SK-N-SH (cell line): Measurements from ENCODE around the gene EDARADD. TPM values are rescaled to one million over a fixed set of nuclear protein-coding genes. Genes with fewer than 3 reads are reported as not detected.

Source experiments
- CTCF ChIA-PET: fragments of 300-600, 350-600 bp; formaldehyde crosslinking; extraction: SDS; loops from one replicate; lab custom pipeline; 2021; lab: Yijun Ruan, JAX
- POLR2A ChIA-PET: fragments of 350-600 bp; sonication (Branson Sonifier 250); formaldehyde crosslinking; extraction: SDS; loops from one replicate; lab custom pipeline; 2020; ENCODE audit warnings: antibody characterized with exemption, inconsistent platforms; lab: Yijun Ruan, JAX
- DNase-seq: peaks from one replicate; pipeline ENCODE4 v3.0.0; 2012
- H2AFZ ChIP-seq: fragments of 200-600 bp; sonication (generic); 2 replicates; pipeline ENCODE4 v1.8.1; 2016; ENCODE audit warnings: antibody characterized with exemption, mild to moderate bottlenecking, low read depth
- H3F3A ChIP-seq: fragments of 200-600 bp; sonication (generic); replicated peaks from 2 replicates; pipeline ENCODE3; 2016; ENCODE audit warnings: antibody characterized with exemption, mild to moderate bottlenecking; ENCODE audit not compliant: insufficient read depth
- H3K27ac ChIP-seq, 2 experiments: fragments of 200-500 bp in 1 of 2; fragments of 200-600 bp in 1 of 2; sonication (Bioruptor generic) in 1 of 2; sonication (generic), shearing (Covaris generic) in 1 of 2; 2 replicates each; pipeline versions ENCODE4 v1.5.1 to v1.6.1; 2014 to 2016; ENCODE audit warnings: low read depth in 2 of 2, inconsistent platforms in 1 of 2, low read length in 1 of 2, mild to moderate bottlenecking in 1 of 2, mixed read lengths in 1 of 2
- H3K27me3 ChIP-seq: fragments of 200-600 bp; sonication (generic), shearing (Covaris generic); 2 replicates; pipeline ENCODE4 v1.6.1; 2016; ENCODE audit warnings: mixed run types; ENCODE audit not compliant: insufficient read depth
- H3K36me3 ChIP-seq, 2 experiments: fragments of 200-500 bp in 1 of 2; fragments of 200-600 bp in 1 of 2; sonication (Bioruptor generic) in 1 of 2; sonication (generic) in 1 of 2; replicated peaks in 1 of 2; 2 replicates each; pipeline versions ENCODE3 to v1.5.1; 2014 to 2016; ENCODE audit warnings: low read length in 1 of 2, mild to moderate bottlenecking in 1 of 2; ENCODE audit not compliant: insufficient read depth in 2 of 2, control insufficient read depth in 1 of 2
- H3K4me1 ChIP-seq, 2 experiments: fragments of 200-500 bp in 1 of 2; fragments of 200-600 bp in 1 of 2; sonication (Bioruptor generic) in 1 of 2; sonication (generic), shearing (Covaris generic) in 1 of 2; 2 replicates each; pipeline versions ENCODE4 v1.5.1 to v1.6.1; 2014 to 2016; ENCODE audit warnings: low read depth in 1 of 2, low read length in 1 of 2, mixed run types in 1 of 2; ENCODE audit not compliant: insufficient read depth in 2 of 2, control insufficient read depth in 1 of 2
- H3K4me2 ChIP-seq: fragments of 200-600 bp; sonication (generic), shearing (Covaris generic); 2 replicates; pipeline ENCODE4 v1.6.1; 2017; ENCODE audit warnings: mixed run types
- H3K4me3 ChIP-seq, 2 experiments: fragments of 200-500 bp in 1 of 2; fragments of 200-600 bp in 1 of 2; sonication (Bioruptor generic) in 1 of 2; sonication (generic), shearing (Covaris generic) in 1 of 2; 2 replicates each; pipeline versions ENCODE4 v1.5.1 to v1.8.1; 2014 to 2016; ENCODE audit warnings: low read depth in 2 of 2, inconsistent platforms in 1 of 2, low read length in 1 of 2, mild to moderate bottlenecking in 1 of 2, mixed read lengths in 1 of 2, moderate library complexity in 1 of 2
- H3K79me2 ChIP-seq: fragments of 200-600 bp; sonication (generic); 2 replicates; pipeline ENCODE4 v1.8.1; 2017; ENCODE audit warnings: mild to moderate bottlenecking; ENCODE audit not compliant: insufficient read depth
- H3K9ac ChIP-seq: fragments of 200-600 bp; sonication (generic); 2 replicates; pipeline ENCODE4 v1.6.1; 2017; ENCODE audit warnings: mixed run types
- H3K9me2 ChIP-seq: fragments of 200-600 bp; sonication (generic); 2 replicates; pipeline ENCODE4 v1.6.1; 2017; ENCODE audit warnings: mixed run types
- H3K9me3 ChIP-seq: fragments of 200-600 bp; sonication (generic); 2 replicates; pipeline ENCODE4 v1.6.1; 2017; ENCODE audit warnings: mixed run types, mild to moderate bottlenecking, moderate library complexity
- H4K20me1 ChIP-seq: fragments of 200-600 bp; sonication (generic); 2 replicates; pipeline ENCODE4 v1.6.1; 2017; ENCODE audit warnings: mild to moderate bottlenecking, mixed run types; ENCODE audit not compliant: insufficient read depth
- CHD2 ChIP-seq: fragments of 150-350 bp; IDR thresholded peaks from 2 replicates; pipeline ENCODE4 v1.6.1; 2018; ENCODE audit warnings: low read length; ENCODE audit not compliant: partially characterized antibody
- ELF1 ChIP-seq: IDR thresholded peaks from 2 replicates; pipeline ENCODE4 v1.4.0; 2012
- EZH2phosphoT487 ChIP-seq: fragments of 200-600 bp; sonication (generic); IDR thresholded peaks from 2 replicates; pipeline ENCODE4 v1.6.1; 2017; ENCODE audit warnings: low read depth, mixed run types, mild to moderate bottlenecking, antibody characterized with exemption, moderate library complexity, borderline replicate concordance
- FOSL2 ChIP-seq: IDR thresholded peaks from 2 replicates; pipeline ENCODE4 v1.4.0; 2012; ENCODE audit warnings: low read depth, mild to moderate bottlenecking, moderate library complexity, borderline replicate concordance
- FOXJ3 ChIP-seq: sonication (generic); formaldehyde crosslinking; IDR thresholded peaks from 2 replicates; pipeline ENCODE4 v1.5.1; 2020; ENCODE audit warnings: mild to moderate bottlenecking, missing genetic modification reagents
- FOXM1 ChIP-seq: IDR thresholded peaks from 2 replicates; pipeline ENCODE4 v1.4.0; 2012; ENCODE audit warnings: low read depth, mild to moderate bottlenecking
- GABPA ChIP-seq: IDR thresholded peaks from 2 replicates; pipeline ENCODE4 v1.4.0; 2012; ENCODE audit warnings: low read depth, mild to moderate bottlenecking
- GATA2 ChIP-seq: sonication (generic); formaldehyde crosslinking; IDR thresholded peaks from 2 replicates; pipeline ENCODE4 v1.5.0; 2020; ENCODE audit warnings: mild to moderate bottlenecking, missing genetic modification reagents
- MXI1 ChIP-seq: IDR thresholded peaks from 2 replicates; pipeline ENCODE4 v1.6.1; 2012; ENCODE audit warnings: mild to moderate bottlenecking, low read depth, low read length, improper control_type of control experiment
- NFIC ChIP-seq: IDR thresholded peaks from 2 replicates; pipeline ENCODE4 v1.4.0; 2012; ENCODE audit warnings: borderline replicate concordance
- NRF1 ChIP-seq: IDR thresholded peaks from 2 replicates; pipeline ENCODE4 v1.6.1; 2012; ENCODE audit warnings: low read depth, mild to moderate bottlenecking, low read length
- RXRA ChIP-seq: IDR thresholded peaks from 2 replicates; pipeline ENCODE4 v1.4.0; 2012; ENCODE audit warnings: low read depth, mild to moderate bottlenecking, borderline replicate concordance
- WGBS: methylation state at CpG from one replicate; pipeline ENCODE4 v1.1.6; 2017; ENCODE audit warnings: low lambda C conversion rate; 5-methylcytosine and 5-hydroxymethylcytosine counted together
- polyA plus RNA-seq, 3 experiments: library from polyadenylated mRNA; depleted of rRNA; stranded (reverse); fragments of >200 nt; gene quantifications; 2 replicates each; pipeline ENCODE4 v1.2.3, GENCODE V29; 2012
- TF ChIP-seq, protein P1 (sequence below): IDR thresholded peaks from 2 replicates; pipeline ENCODE4 v1.6.1; 2012; ENCODE audit warnings: mild to moderate bottlenecking, low read depth, low read length, moderate library complexity
- TF ChIP-seq, protein P2 (sequence below): fragments of 150-350 bp; IDR thresholded peaks from 2 replicates; pipeline ENCODE4 v1.6.1; 2017; ENCODE audit warnings: antibody characterized with exemption, low read length, low read depth, borderline replicate concordance
- TF ChIP-seq, protein P3 (sequence below): fragments of 150-350 bp; IDR thresholded peaks from 2 replicates; pipeline ENCODE4 v1.6.1; 2016; ENCODE audit warnings: mild to moderate bottlenecking, low read depth, low read length

EDARADD gene
- polyA plus RNA-seq, 1 of the 3 experiments (the other 2 are of a cell fraction): not detected

DNA sequence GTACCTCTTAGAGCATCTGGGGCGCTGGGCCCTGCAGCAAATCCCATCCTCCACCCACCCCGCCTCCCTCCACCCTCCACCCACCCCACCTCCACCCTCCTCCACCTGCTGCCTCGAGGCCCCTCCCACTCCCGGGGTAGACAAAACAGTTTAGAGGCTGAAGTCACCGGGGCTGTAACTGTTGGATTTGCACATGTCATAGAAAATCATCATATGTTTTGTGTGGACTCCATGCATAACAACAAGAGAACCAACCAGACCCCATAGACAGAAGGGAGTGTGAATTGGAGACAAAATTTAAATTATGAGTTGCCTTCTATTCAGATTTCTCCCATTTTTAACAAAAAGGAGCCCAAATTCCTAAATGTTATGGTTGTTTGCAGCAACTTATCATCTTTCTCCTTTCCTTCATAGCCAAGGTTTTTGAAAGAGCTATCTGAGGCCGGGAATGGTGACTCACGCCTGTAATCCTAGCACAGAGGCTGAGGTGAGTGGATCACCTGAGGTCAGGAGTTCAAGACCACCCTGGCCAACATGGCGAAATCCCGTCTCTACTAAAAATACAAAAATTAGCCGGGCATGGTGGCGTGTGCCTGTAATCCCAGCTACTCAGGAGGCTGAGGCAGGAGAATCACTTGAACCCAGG lies 101.5 kb downstream of the EDARADD start:
- no peak overlapping the region for H3K27ac ChIP-seq
- CTCF ChIA-PET: interaction anchor here (0.9 to 1.4 kb wide), 2 partner anchors 390 to 396 kb away, joined by 3 read pairs; no protein-coding TSS in a partner anchor
- H3K79me2 ChIP-seq: no peaks in the 10 kb centered on the region
- H3K4me3 ChIP-seq: no peak overlapping the region
- TF ChIP-seq FOXM1: no peak
- no peak for TF ChIP-seq ELF1
- TF ChIP-seq, protein P1, sequence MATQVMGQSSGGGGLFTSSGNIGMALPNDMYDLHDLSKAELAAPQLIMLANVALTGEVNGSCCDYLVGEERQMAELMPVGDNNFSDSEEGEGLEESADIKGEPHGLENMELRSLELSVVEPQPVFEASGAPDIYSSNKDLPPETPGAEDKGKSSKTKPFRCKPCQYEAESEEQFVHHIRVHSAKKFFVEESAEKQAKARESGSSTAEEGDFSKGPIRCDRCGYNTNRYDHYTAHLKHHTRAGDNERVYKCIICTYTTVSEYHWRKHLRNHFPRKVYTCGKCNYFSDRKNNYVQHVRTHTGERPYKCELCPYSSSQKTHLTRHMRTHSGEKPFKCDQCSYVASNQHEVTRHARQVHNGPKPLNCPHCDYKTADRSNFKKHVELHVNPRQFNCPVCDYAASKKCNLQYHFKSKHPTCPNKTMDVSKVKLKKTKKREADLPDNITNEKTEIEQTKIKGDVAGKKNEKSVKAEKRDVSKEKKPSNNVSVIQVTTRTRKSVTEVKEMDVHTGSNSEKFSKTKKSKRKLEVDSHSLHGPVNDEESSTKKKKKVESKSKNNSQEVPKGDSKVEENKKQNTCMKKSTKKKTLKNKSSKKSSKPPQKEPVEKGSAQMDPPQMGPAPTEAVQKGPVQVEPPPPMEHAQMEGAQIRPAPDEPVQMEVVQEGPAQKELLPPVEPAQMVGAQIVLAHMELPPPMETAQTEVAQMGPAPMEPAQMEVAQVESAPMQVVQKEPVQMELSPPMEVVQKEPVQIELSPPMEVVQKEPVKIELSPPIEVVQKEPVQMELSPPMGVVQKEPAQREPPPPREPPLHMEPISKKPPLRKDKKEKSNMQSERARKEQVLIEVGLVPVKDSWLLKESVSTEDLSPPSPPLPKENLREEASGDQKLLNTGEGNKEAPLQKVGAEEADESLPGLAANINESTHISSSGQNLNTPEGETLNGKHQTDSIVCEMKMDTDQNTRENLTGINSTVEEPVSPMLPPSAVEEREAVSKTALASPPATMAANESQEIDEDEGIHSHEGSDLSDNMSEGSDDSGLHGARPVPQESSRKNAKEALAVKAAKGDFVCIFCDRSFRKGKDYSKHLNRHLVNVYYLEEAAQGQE: no peak
- TF ChIP-seq, protein P2, sequence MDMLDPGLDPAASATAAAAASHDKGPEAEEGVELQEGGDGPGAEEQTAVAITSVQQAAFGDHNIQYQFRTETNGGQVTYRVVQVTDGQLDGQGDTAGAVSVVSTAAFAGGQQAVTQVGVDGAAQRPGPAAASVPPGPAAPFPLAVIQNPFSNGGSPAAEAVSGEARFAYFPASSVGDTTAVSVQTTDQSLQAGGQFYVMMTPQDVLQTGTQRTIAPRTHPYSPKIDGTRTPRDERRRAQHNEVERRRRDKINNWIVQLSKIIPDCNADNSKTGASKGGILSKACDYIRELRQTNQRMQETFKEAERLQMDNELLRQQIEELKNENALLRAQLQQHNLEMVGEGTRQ: no peak
- TF ChIP-seq FOXJ3 (CRISPR knock-in tag): no peak
- no peak for TF ChIP-seq NFIC
- no peak for TF ChIP-seq MXI1
- TF ChIP-seq GATA2 (CRISPR knock-in tag): no peak
- TF ChIP-seq GABPA: no peak
- TF ChIP-seq FOSL2: no peak
- TF ChIP-seq CHD2: no peak
- no peak for TF ChIP-seq NRF1
- TF ChIP-seq RXRA: no peak
- no peak for TF ChIP-seq EZH2phosphoT487
- TF ChIP-seq, protein P3, sequence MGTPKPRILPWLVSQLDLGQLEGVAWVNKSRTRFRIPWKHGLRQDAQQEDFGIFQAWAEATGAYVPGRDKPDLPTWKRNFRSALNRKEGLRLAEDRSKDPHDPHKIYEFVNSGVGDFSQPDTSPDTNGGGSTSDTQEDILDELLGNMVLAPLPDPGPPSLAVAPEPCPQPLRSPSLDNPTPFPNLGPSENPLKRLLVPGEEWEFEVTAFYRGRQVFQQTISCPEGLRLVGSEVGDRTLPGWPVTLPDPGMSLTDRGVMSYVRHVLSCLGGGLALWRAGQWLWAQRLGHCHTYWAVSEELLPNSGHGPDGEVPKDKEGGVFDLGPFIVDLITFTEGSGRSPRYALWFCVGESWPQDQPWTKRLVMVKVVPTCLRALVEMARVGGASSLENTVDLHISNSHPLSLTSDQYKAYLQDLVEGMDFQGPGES: no peak
- POLR2A ChIA-PET: no interaction called here
- no peaks in the 10 kb centered on the region for H3K9me2 ChIP-seq
- no peaks in the 10 kb centered on the region for H3F3A ChIP-seq
- no peaks in the 10 kb centered on the region for H3K9me3 ChIP-seq
- H3K4me2 ChIP-seq: no peak overlapping the region
- H3K4me1 ChIP-seq: peaks cover 0 to 4% of the 10 kb centered on the region in 2 experiments; a peak in 1 of 4 replicates
- H3K9ac ChIP-seq: no peak overlapping the region
- H2AFZ ChIP-seq: no peak overlapping the region
- H4K20me1 ChIP-seq: no peaks in the 10 kb centered on the region
- no peaks in the 10 kb centered on the region for H3K27me3 ChIP-seq
- WGBS: 71% methylated on average over 11 of the region's 11 CpGs
- DNase-seq: no peak
- H3K36me3 ChIP-seq: no peaks in the 10 kb centered on the region
